ENCODE data around the gene EPB41L5. TPM values are rescaled to one million over a fixed set of nuclear protein-coding genes. Genes with fewer than 3 reads are reported as not detected.

Gene EPB41L5
- total and polyA plus RNA-seq, 2 experiments from 2014 or later = 31.1 to 41.7 TPM

DNA sequence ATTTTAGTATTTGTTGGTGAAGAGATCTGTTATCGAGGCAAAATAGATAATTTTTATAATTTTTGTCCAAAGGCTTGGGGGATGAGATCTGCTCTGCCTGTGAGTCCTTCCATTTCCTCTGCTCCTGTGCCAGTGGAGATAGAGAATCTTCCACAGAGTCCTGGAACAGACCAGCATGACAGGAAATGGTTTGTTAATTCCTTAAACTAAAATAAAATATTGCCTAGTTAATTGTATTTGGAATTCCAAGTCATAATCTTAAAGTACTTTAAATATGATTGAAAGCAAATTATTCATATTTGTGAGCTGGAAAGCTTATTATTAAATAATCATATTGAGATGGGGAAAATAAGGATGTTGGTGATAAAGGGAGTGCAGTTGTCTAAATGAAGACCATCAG is 87.8 kb downstream of the EPB41L5 start:
- no peaks in the 10 kb centered on the region for H3K9me3 ChIP-seq (ENCODE audit: low read depth)
- H4K20me1 ChIP-seq (ENCODE audit: insufficient read depth, poor library complexity, severe bottlenecking) = no peaks in the 10 kb centered on the region
- H2AFZ ChIP-seq = no peak overlapping the region
- H3K4me3 ChIP-seq = no peak overlapping the region
- DNase-seq (ENCODE audit: low spot score) = no peak
- no peaks in the 10 kb centered on the region for H3K79me2 ChIP-seq
- H3K27ac ChIP-seq = no peak overlapping the region
- H3K4me2 ChIP-seq = no peak overlapping the region
- H3K4me1 ChIP-seq (ENCODE audit: insufficient read depth) = no peaks in the 10 kb centered on the region
- no peaks in the 10 kb centered on the region for H3K9me2 ChIP-seq (replicated peaks; ENCODE audit: insufficient read depth)
- TF ChIP-seq, protein P1, sequence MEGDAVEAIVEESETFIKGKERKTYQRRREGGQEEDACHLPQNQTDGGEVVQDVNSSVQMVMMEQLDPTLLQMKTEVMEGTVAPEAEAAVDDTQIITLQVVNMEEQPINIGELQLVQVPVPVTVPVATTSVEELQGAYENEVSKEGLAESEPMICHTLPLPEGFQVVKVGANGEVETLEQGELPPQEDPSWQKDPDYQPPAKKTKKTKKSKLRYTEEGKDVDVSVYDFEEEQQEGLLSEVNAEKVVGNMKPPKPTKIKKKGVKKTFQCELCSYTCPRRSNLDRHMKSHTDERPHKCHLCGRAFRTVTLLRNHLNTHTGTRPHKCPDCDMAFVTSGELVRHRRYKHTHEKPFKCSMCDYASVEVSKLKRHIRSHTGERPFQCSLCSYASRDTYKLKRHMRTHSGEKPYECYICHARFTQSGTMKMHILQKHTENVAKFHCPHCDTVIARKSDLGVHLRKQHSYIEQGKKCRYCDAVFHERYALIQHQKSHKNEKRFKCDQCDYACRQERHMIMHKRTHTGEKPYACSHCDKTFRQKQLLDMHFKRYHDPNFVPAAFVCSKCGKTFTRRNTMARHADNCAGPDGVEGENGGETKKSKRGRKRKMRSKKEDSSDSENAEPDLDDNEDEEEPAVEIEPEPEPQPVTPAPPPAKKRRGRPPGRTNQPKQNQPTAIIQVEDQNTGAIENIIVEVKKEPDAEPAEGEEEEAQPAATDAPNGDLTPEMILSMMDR (IDR thresholded peaks at IDR 0.05; ENCODE audit: poor library complexity) = no peak
- TF ChIP-seq EZH2phosphoT487 (IDR thresholded peaks at IDR 0.05; ENCODE audit: low read depth, severe bottlenecking, unreplicated experiment) (no peak), EZH2 (IDR thresholded peaks at IDR 0.05; ENCODE audit: borderline replicate concordance) (no peak)
- 96% methylated on average over 1 of the region's 1 CpG for WGBS (ENCODE audit: low lambda C conversion rate, missing lambda C conversion rate)
- no peaks in the 10 kb centered on the region for H3K36me3 ChIP-seq (replicated peaks; ENCODE audit: insufficient read depth, low read depth)
- H3K27me3 ChIP-seq = no peaks in the 10 kb centered on the region

DNA sequence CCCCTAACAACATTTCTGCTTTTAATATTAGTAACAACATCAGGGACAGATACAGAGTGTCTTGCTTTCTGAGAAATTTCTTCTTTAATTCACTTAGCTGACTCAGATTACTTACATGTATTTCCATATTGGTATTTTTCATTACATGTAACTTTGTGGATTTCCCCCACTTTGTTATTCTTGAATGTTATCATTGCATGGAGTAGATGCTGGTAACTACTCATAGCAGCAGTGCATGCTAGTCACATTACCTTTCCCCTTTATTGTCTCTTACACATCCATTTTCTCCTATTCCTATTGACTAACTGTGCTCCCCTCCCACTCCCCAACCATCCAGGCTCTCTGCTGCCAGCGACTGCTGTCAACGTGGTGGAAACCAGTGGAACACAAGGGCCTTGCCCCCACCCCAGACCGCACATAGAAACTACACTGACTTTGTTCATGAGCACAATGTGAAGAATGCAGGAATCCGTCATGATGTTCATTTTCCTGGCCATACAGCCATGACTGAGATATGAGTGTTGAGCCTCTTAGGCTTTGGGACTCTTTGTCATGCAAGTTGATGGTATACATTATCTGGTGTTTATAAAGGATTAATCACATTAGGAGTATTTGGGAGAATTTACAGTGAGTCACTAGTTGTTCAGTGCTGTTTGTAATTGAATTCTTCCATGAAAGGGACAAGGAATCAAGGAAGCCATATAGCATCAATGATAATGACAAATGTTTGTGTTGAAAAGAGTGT is 91.0 kb downstream of the EPB41L5 start:
- DNase-seq (ENCODE audit: low spot score) = no peak
- Histone ChIP-seq H2AFZ (no peak overlapping the region), H3K36me3 (replicated peaks; ENCODE audit: insufficient read depth, low read depth) (no peaks in the 10 kb centered on the region), H3K4me2 (no peak overlapping the region), H3K27ac (no peak overlapping the region), H3K9me3 (ENCODE audit: low read depth) (no peaks in the 10 kb centered on the region), H3K4me3 (no peak overlapping the region), H4K20me1 (ENCODE audit: insufficient read depth, poor library complexity, severe bottlenecking) (no peaks in the 10 kb centered on the region), H3K27me3 (no peaks in the 10 kb centered on the region), H3K4me1 (ENCODE audit: insufficient read depth) (peaks cover 9% of the 10 kb centered on the region), H3K79me2 (no peaks in the 10 kb centered on the region), H3K9me2 (replicated peaks; ENCODE audit: insufficient read depth) (no peaks in the 10 kb centered on the region)
- WGBS (ENCODE audit: low lambda C conversion rate, missing lambda C conversion rate) = 91% methylated on average over 4 of the region's 4 CpGs
- TF ChIP-seq EZH2 (IDR thresholded peaks at IDR 0.05; ENCODE audit: borderline replicate concordance) = no peak
- TF ChIP-seq EZH2phosphoT487 (IDR thresholded peaks at IDR 0.05; ENCODE audit: low read depth, severe bottlenecking, unreplicated experiment) = no peak
- TF ChIP-seq, protein P1 (IDR thresholded peaks at IDR 0.05; ENCODE audit: poor library complexity) = no peak

DNA sequence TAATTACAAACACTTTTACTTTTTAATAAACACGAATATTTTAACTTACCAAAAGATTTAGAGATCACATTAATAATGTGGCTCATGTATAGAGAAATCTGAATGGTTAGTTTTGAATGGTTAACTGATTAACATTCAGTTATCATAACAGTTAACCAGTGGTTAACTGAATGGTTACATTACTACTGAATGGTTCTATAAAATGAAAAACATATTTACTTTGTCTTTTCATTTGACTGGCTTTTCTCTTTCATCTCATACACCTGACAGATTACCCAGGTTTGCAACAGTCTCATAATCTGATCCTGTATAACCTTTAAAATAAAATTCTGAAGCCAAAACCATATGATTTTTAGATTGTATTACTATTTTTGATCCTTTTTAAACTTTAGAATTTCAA is 91.9 kb downstream of the EPB41L5 start:
- Histone ChIP-seq H3K4me3 (no peak overlapping the region), H3K9me3 (ENCODE audit: low read depth) (no peaks in the 10 kb centered on the region), H3K27me3 (no peaks in the 10 kb centered on the region), H3K27ac (no peak overlapping the region), H3K9me2 (replicated peaks; ENCODE audit: insufficient read depth) (no peaks in the 10 kb centered on the region), H3K4me1 (ENCODE audit: insufficient read depth) (peaks cover 9% of the 10 kb centered on the region), H3K36me3 (replicated peaks; ENCODE audit: insufficient read depth, low read depth) (no peaks in the 10 kb centered on the region), H3K79me2 (no peaks in the 10 kb centered on the region), H2AFZ (no peak overlapping the region), H3K4me2 (no peak overlapping the region), H4K20me1 (ENCODE audit: insufficient read depth, poor library complexity, severe bottlenecking) (no peaks in the 10 kb centered on the region)
- 85% methylated on average over 1 of the region's 1 CpG for WGBS (ENCODE audit: low lambda C conversion rate, missing lambda C conversion rate)
- no peak for DNase-seq (ENCODE audit: low spot score)
- TF ChIP-seq EZH2 (IDR thresholded peaks at IDR 0.05; ENCODE audit: borderline replicate concordance) (no peak), EZH2phosphoT487 (IDR thresholded peaks at IDR 0.05; ENCODE audit: low read depth, severe bottlenecking, unreplicated experiment) (no peak)
- TF ChIP-seq, protein P1 (IDR thresholded peaks at IDR 0.05; ENCODE audit: poor library complexity) = no peak

All from hepatocyte (in vitro differentiated cells).